Ishikawa (cell line): Measurements from ENCODE around the gene SPINK5.

Experiments used
- EP300 ChIP-seq: IDR thresholded peaks from 2 replicates; pipeline ENCODE4 v1.6.1; 2012; ENCODE audit warnings: borderline replicate concordance
- RAD21 ChIP-seq: IDR thresholded peaks from 2 replicates; pipeline ENCODE4 v1.6.1; 2012; ENCODE audit warnings: low read depth
- TEAD4 ChIP-seq: IDR thresholded peaks from 2 replicates; pipeline ENCODE4 v1.6.1; 2012
- TF ChIP-seq, protein P1 (sequence below): IDR thresholded peaks from 2 replicates; pipeline ENCODE4 v1.6.1; 2012

DNA sequence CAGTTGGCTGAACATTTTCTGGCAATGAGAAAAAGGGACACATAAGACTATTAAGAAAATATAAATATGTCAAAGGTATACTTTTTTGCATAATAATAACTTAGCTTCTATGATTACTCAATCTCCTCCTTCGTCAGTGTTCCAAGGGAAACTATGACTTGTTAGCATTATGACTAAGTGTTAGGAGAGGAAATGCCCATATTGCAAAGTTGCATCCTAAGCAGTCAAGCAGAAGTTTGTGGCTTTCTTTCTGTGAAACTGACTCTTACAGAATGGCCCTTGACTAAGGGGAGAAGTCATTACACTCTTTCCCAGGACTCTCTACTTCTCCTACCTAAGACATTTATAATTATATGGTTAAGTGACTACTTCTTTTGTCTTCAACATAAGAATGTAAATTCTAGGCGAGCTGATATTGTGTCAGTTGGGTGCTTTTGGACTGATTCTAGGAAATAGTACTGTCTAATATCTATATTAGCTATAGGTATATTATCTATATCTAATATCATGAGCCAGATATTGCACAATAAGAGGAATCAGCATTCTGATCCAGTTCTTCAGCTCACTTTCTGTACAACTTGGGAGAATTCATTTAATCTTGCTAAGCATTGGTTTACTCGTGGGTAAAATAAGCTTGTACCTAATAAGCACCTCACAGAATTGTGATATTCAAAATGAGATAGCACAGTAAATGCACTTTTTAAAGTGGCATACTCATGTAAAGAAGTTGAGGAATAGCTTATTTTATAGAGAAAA, 122.6 kb downstream of the SPINK5 start:
- TF ChIP-seq EP300 (no peak), TEAD4 (no peak), RAD21 (no peak)
- TF ChIP-seq, protein P1, sequence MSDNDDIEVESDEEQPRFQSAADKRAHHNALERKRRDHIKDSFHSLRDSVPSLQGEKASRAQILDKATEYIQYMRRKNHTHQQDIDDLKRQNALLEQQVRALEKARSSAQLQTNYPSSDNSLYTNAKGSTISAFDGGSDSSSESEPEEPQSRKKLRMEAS: no peak
